Neural cell (in vitro differentiated cells): ENCODE measurements around the gene FSTL1. TPM values are rescaled to one million over a fixed set of nuclear protein-coding genes. Genes with fewer than 3 reads are reported as not detected.

Source experiments
- H2AFZ ChIP-seq: fragments of 200-600, 300-800 bp; sonication (generic), shearing (Covaris generic); 2 replicates; pipeline ENCODE4 v1.6.0; 2014; ENCODE audit warnings: low read depth, mild to moderate bottlenecking, antibody characterized with exemption, low read length, moderate library complexity
- H3F3A ChIP-seq: fragments of 200-600 bp; shearing (Covaris generic); 2 replicates; pipeline ENCODE4 v1.6.1; 2016; ENCODE audit warnings: mild to moderate bottlenecking, moderate library complexity, mixed read lengths, antibody characterized with exemption, low read length; ENCODE audit not compliant: insufficient read depth, poor library complexity, severe bottlenecking
- H3K27ac ChIP-seq: fragments of 200-600, 300-800 bp; sonication (generic), shearing (Covaris generic); 2 replicates; pipeline ENCODE4 v1.5.1; 2014; ENCODE audit warnings: mild to moderate bottlenecking, low read length, moderate library complexity
- H3K27me3 ChIP-seq: fragments of 300-800, 200-600 bp; sonication (generic), shearing (Covaris generic); 2 replicates; pipeline ENCODE4 v1.6.0; 2014; ENCODE audit warnings: mild to moderate bottlenecking, low read depth, low read length, moderate library complexity; ENCODE audit not compliant: insufficient read depth
- H3K36me3 ChIP-seq: fragments of 300-800, 200-600 bp; sonication (generic), shearing (Covaris generic); 2 replicates; pipeline ENCODE4 v1.5.1; 2014; ENCODE audit warnings: mild to moderate bottlenecking, antibody characterized with exemption, low read length, moderate library complexity; ENCODE audit not compliant: insufficient read depth
- H3K4me2 ChIP-seq: fragments of 300-800, 200-600 bp; sonication (generic), shearing (Covaris generic); 2 replicates; pipeline ENCODE4 v1.6.0; 2014; ENCODE audit warnings: mild to moderate bottlenecking, low read length
- H3K4me3 ChIP-seq: fragments of 300-800, 200-600 bp; sonication (generic), shearing (Covaris generic); 2 replicates; pipeline ENCODE4 v1.5.1; 2014; ENCODE audit warnings: mild to moderate bottlenecking, low read length, moderate library complexity
- H3K79me2 ChIP-seq: fragments of 200-600 bp; shearing (Covaris generic); replicated peaks from 2 replicates; pipeline ENCODE4 v1.6.0; 2014; ENCODE audit warnings: mild to moderate bottlenecking, low read length, moderate library complexity; ENCODE audit not compliant: insufficient read depth
- H3K9ac ChIP-seq: fragments of 300-800, 200-600 bp; sonication (generic), shearing (Covaris generic); 2 replicates; pipeline ENCODE4 v1.6.1; 2016; ENCODE audit warnings: mild to moderate bottlenecking, low read length, mixed read lengths
- H3K9me2 ChIP-seq: fragments of 200-600 bp; shearing (Covaris generic); 2 replicates; pipeline ENCODE4 v1.6.1; 2016; ENCODE audit warnings: mild to moderate bottlenecking, low read length, mixed read lengths; ENCODE audit not compliant: insufficient read depth
- H3K9me3 ChIP-seq: fragments of 200-600, 300-800 bp; sonication (generic), shearing (Covaris generic); 2 replicates; pipeline ENCODE4 v1.6.1; 2016; ENCODE audit warnings: mild to moderate bottlenecking, mixed run types, low read length, moderate library complexity, mixed read lengths
- H4K20me1 ChIP-seq: fragments of 200-600 bp; shearing (Covaris generic); 2 replicates; pipeline ENCODE4 v1.6.1; 2016; ENCODE audit warnings: mild to moderate bottlenecking, mixed run types; ENCODE audit not compliant: insufficient read depth
- EP300 ChIP-seq: fragments of 450-650 bp; conservative IDR thresholded peaks from 2 replicates; pipeline ENCODE4 v1.6.1; 2014; ENCODE audit warnings: antibody characterized with exemption, mild to moderate bottlenecking, moderate library complexity; ENCODE audit not compliant: poor library complexity, severe bottlenecking
- EZH2 ChIP-seq: fragments of 200-600, 300-800 bp; shearing (Covaris generic), sonication (generic); IDR thresholded peaks from 2 replicates; pipeline ENCODE4 v1.6.1; 2014; ENCODE audit warnings: antibody characterized with exemption, low read length, borderline replicate concordance, mild to moderate bottlenecking; ENCODE audit not compliant: insufficient read depth, poor library complexity, severe bottlenecking
- MXI1 ChIP-seq: fragments of 450-650 bp; conservative IDR thresholded peaks from 2 replicates; pipeline ENCODE4 v1.6.1; 2014; ENCODE audit warnings: antibody characterized with exemption, mild to moderate bottlenecking; ENCODE audit not compliant: poor library complexity, severe bottlenecking
- POLR2AphosphoS5 ChIP-seq: IDR thresholded peaks from 2 replicates; pipeline ENCODE4 v1.6.1; 2012
- RAD21 ChIP-seq: fragments of 450-650 bp; conservative IDR thresholded peaks from 2 replicates; pipeline ENCODE4 v1.6.1; 2014; ENCODE audit warnings: antibody characterized with exemption, mild to moderate bottlenecking, moderate library complexity
- SMC3 ChIP-seq: fragments of 450-650 bp; conservative IDR thresholded peaks from 2 replicates; pipeline ENCODE4 v1.6.1; 2014; ENCODE audit warnings: antibody characterized with exemption, mild to moderate bottlenecking, moderate library complexity; ENCODE audit not compliant: poor library complexity
- TAF1 ChIP-seq: IDR thresholded peaks from 2 replicates; pipeline ENCODE4 v1.6.1; 2012; ENCODE audit warnings: low read depth
- polyA plus RNA-seq: library from polyadenylated mRNA; depleted of rRNA; stranded (reverse); fragments of >200 nt; gene quantifications from 2 replicates; pipeline ENCODE4 v1.2.3, GENCODE V29; 2014
- TF ChIP-seq, protein P1 (sequence below): IDR thresholded peaks from 2 replicates; pipeline ENCODE4 v1.6.1; 2012; ENCODE audit warnings: borderline replicate concordance
- TF ChIP-seq, protein P2 (sequence below): fragments of 450-650 bp; IDR thresholded peaks from 2 replicates; pipeline ENCODE4 v1.5.1; 2014; ENCODE audit warnings: antibody characterized with exemption, mild to moderate bottlenecking, moderate library complexity; ENCODE audit not compliant: poor library complexity, severe bottlenecking

FSTL1 gene
- polyA plus RNA-seq, 1 donor from 2014 or later: 12.3 TPM

DNA sequence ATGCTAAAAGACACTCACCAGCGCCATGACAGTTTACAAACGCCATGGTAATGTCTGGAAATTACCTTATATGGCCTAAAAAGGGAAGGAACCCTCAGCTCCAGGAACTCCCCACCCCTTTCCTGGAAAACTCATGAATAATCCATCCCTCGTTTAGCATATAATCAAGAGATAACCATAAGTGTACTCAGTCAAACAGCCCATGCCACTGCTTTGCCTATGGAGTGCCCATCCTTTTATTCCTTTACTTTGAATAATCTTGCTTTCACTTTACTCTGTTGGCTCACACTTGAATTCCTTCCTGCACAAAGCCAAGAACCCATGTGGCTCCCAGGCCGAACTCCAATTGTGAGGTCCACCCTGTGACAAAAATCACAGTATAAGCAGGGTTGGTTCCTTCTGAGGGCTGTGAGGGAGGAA is 19.1 kb upstream of the FSTL1 start:
- H3K79me2 ChIP-seq: no peaks in the 10 kb centered on the region
- no peaks in the 10 kb centered on the region for H3F3A ChIP-seq
- no peaks in the 10 kb centered on the region for H3K27me3 ChIP-seq
- H3K9me2 ChIP-seq: no peaks in the 10 kb centered on the region
- no peak overlapping the region for H3K27ac ChIP-seq
- no peak overlapping the region for H2AFZ ChIP-seq
- H3K36me3 ChIP-seq: no peaks in the 10 kb centered on the region
- no peak overlapping the region for H3K4me3 ChIP-seq
- TF ChIP-seq EP300 (no peak), RAD21 (no peak), POLR2AphosphoS5 (no peak), SMC3 (no peak), MXI1 (no peak), EZH2 (no peak), TAF1 (no peak)
- TF ChIP-seq, protein P1, sequence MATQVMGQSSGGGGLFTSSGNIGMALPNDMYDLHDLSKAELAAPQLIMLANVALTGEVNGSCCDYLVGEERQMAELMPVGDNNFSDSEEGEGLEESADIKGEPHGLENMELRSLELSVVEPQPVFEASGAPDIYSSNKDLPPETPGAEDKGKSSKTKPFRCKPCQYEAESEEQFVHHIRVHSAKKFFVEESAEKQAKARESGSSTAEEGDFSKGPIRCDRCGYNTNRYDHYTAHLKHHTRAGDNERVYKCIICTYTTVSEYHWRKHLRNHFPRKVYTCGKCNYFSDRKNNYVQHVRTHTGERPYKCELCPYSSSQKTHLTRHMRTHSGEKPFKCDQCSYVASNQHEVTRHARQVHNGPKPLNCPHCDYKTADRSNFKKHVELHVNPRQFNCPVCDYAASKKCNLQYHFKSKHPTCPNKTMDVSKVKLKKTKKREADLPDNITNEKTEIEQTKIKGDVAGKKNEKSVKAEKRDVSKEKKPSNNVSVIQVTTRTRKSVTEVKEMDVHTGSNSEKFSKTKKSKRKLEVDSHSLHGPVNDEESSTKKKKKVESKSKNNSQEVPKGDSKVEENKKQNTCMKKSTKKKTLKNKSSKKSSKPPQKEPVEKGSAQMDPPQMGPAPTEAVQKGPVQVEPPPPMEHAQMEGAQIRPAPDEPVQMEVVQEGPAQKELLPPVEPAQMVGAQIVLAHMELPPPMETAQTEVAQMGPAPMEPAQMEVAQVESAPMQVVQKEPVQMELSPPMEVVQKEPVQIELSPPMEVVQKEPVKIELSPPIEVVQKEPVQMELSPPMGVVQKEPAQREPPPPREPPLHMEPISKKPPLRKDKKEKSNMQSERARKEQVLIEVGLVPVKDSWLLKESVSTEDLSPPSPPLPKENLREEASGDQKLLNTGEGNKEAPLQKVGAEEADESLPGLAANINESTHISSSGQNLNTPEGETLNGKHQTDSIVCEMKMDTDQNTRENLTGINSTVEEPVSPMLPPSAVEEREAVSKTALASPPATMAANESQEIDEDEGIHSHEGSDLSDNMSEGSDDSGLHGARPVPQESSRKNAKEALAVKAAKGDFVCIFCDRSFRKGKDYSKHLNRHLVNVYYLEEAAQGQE: no peak
- TF ChIP-seq, protein P2, sequence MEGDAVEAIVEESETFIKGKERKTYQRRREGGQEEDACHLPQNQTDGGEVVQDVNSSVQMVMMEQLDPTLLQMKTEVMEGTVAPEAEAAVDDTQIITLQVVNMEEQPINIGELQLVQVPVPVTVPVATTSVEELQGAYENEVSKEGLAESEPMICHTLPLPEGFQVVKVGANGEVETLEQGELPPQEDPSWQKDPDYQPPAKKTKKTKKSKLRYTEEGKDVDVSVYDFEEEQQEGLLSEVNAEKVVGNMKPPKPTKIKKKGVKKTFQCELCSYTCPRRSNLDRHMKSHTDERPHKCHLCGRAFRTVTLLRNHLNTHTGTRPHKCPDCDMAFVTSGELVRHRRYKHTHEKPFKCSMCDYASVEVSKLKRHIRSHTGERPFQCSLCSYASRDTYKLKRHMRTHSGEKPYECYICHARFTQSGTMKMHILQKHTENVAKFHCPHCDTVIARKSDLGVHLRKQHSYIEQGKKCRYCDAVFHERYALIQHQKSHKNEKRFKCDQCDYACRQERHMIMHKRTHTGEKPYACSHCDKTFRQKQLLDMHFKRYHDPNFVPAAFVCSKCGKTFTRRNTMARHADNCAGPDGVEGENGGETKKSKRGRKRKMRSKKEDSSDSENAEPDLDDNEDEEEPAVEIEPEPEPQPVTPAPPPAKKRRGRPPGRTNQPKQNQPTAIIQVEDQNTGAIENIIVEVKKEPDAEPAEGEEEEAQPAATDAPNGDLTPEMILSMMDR: no peak
- no peak overlapping the region for H3K4me2 ChIP-seq
- no peaks in the 10 kb centered on the region for H4K20me1 ChIP-seq
- no peak overlapping the region for H3K9ac ChIP-seq
- no peaks in the 10 kb centered on the region for H3K9me3 ChIP-seq

DNA sequence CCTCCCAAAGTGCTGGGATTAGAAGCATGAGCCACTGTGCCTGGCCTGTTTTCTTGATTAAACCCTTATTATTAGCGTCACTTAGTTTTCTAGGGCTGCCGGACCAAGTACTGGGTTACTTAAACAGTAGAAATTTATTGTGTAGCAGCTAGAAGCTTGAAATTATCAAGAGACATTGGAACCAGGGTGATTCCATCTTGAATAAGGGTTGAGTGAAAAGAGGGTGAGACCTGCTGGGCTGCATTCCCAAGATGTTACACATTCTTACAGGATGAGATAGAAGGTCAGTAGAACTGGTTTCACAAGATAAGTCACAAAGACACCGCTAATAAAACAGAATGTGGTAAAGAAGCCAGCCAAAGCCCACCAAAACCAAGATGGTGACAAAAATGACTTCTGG is 18.6 kb upstream of the FSTL1 start:
- Histone ChIP-seq H3F3A (no peaks in the 10 kb centered on the region), H3K4me2 (no peak overlapping the region), H3K9me2 (no peaks in the 10 kb centered on the region), H3K79me2 (no peaks in the 10 kb centered on the region), H3K27ac (no peak overlapping the region), H4K20me1 (no peaks in the 10 kb centered on the region), H3K4me3 (no peak overlapping the region), H3K36me3 (no peaks in the 10 kb centered on the region), H3K9ac (no peak overlapping the region), H2AFZ (no peak overlapping the region), H3K27me3 (no peaks in the 10 kb centered on the region), H3K9me3 (no peaks in the 10 kb centered on the region)
- TF ChIP-seq EP300: no peak
- no peak for TF ChIP-seq RAD21
- no peak for TF ChIP-seq MXI1
- TF ChIP-seq SMC3: no peak
